ENCODE data around the gene NSD1.

DNA sequence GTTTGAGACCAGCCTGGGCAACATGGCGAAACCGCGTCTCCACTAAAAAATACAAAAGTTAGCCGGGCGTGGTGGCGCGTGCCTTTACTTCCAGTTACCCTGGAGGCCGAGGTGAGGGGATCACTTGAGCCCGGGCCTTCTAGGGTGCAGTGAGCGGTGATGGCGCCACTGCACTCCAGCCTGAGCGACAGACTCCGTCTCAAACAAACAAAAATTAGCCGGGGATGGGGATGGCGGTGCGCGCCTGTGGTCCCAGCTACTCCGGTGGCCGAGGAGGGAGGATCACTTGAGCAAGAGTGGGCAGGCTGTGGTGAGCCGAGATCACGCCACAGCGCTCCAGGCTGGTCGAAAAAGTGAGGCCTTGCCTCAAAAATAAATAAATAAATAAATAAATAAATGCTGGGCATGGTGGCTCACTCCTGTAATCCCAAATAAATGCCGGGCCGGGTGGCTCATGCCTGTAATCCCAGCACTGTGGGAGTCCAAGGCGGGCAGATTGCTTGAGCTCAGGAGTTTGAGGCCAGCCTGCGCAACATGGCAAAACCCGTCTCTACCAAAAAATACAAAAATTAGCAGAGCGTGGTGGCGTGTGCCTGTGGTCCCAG is 16.0 kb upstream of the NSD1 start:
- TF ChIP-seq REST (IDR thresholded peaks at IDR 0.05; ENCODE audit: low read depth) (no peak), FOXM1 (IDR thresholded peaks at IDR 0.05; ENCODE audit: borderline replicate concordance, low read depth) (no peak), RAD21 (IDR thresholded peaks at IDR 0.05; ENCODE audit: low read depth) (no peak), YY1 (IDR thresholded peaks at IDR 0.05; ENCODE audit: low read depth) (no peak), NFIC (IDR thresholded peaks at IDR 0.05) (no peak), TEAD4 (IDR thresholded peaks at IDR 0.05) (no peak), TCF12 (IDR thresholded peaks at IDR 0.05; ENCODE audit: low read depth) (no peak), CEBPB (IDR thresholded peaks at IDR 0.05) (no peak), TAF1 (IDR thresholded peaks at IDR 0.05; ENCODE audit: low read depth) (no peak), EP300 (IDR thresholded peaks at IDR 0.05; ENCODE audit: borderline replicate concordance) (no peak)
- TF ChIP-seq, protein P1, sequence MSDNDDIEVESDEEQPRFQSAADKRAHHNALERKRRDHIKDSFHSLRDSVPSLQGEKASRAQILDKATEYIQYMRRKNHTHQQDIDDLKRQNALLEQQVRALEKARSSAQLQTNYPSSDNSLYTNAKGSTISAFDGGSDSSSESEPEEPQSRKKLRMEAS (IDR thresholded peaks at IDR 0.05): no peak
- TF ChIP-seq, protein P2, sequence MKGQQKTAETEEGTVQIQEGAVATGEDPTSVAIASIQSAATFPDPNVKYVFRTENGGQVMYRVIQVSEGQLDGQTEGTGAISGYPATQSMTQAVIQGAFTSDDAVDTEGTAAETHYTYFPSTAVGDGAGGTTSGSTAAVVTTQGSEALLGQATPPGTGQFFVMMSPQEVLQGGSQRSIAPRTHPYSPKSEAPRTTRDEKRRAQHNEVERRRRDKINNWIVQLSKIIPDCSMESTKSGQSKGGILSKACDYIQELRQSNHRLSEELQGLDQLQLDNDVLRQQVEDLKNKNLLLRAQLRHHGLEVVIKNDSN (IDR thresholded peaks at IDR 0.05): no peak
